ENCODE measurements around the gene CATSPER1.

The CATSPER1 gene

DNA sequence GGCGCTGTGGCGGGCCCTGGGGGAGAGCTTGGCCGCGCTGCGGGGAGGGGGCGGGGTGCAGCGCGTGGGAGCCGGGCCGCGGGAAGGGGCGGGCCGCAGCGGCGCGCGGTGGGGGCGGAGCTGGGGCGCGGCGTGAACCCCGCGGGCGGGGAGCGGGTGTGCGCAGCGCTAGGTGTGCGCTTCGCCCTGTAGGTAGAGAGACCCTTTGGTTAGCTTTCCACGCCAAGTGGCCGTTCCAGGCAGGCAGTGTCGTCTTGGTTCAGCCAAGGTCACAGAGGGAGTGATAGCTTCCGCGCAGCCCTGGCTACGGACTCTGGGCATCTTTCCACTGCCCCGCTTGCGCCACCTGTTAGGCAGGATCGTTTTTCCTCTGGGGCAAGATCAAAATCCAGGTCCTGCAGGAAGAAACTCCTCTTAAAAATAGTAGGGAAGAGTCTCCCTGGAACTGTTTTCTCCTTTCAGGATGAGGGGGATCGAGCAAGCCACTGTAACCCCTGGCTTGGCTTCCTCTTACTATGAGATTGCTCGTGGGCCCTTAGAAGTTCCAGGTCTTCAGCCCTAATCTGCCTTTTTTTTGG, 23.5 kb downstream of the CATSPER1 start:
- DNase-seq (ENCODE audit: low read depth, low spot score): no peak

DNA sequence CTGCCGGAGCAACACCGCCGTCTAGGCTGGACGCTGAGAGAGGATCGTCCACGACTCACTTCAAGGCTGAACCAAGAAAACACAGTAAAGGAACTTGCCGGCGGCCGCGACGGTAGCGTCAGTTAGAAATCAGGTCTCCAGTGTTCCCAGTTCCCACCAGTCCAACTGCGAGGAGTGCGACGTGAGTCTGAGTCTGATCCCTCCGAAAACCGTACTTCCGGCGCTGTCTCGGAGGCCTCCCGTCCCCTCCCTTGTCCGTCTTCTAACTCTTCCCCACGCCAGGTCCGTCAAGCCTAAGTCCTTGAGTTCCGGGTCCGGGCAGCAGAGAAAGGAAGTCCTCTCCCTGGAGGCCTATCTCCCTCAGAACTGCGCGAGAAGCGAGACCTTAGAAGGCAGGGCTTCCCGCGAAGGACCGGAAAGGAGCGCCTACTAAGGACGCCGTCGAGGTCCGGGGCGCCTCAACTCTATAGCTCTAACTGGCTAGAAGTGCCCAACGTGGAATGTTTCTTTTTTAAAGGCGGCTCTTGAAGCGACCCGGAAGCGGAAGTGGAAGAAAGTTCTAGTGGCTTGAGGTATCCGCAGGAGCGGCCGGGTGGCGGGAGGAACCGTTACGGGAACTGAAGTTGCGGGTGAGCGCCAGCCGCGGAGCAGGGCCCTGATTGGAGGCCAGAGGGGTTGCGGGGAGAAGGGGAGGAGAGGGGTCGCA, 24.2 kb downstream of the CATSPER1 start, which contains the start of the genes BANF1 and EIF1AD:
BANF1 (plus strand) TSS at position 562 of the 706 bp plus-strand sequence. CDS start 748 bp downstream, outside the sequence.
EIF1AD (minus strand) TSS at position 216 of the 706 bp plus-strand sequence. CDS start 1,768 bp downstream, outside the sequence.
- peak; percentile 98 for DNase-seq (ENCODE audit: low read depth, low spot score)

DNA sequence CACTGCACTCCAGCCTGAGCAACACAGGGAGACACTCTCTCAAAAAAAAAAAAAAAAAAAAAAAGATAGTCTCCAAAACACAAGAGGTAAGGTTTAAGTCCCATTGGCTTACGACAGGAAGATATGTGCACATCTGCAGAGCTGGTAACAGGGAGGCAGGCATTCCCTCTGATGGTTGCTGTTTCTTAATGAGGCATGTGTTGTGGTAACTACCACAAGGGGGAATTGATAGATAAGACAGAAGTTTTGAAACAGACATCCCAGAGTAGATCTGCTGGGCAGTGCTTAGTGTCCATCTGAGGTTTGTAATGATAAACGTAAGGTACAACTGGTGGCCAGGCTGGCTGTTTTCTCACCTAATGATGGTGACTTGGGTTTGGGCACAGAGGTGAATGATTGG, 29.0 kb downstream of the CATSPER1 start:
- no peak for DNase-seq (ENCODE audit: low read depth, low spot score)

DNA sequence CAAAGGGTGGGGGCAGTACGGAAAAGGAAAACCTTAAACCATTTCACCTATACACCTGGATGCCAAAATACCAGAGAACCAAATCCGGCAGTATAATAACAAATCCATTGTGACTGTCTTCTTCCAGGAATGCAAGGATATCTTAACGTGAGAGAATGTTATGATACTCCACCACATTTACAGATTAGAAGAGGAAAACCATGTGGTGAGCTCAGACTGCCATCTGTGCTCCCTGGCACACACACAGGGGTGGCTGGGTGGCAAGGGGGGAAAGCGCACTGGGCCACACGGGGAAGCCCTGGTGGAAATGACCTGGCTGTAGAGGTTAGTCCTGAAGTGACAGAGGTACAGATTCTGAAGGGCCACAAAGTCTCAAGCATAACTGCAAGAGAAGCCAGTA, 34.2 kb downstream of the CATSPER1 start:
- DNase-seq (ENCODE audit: low read depth, low spot score): no peak

DNA sequence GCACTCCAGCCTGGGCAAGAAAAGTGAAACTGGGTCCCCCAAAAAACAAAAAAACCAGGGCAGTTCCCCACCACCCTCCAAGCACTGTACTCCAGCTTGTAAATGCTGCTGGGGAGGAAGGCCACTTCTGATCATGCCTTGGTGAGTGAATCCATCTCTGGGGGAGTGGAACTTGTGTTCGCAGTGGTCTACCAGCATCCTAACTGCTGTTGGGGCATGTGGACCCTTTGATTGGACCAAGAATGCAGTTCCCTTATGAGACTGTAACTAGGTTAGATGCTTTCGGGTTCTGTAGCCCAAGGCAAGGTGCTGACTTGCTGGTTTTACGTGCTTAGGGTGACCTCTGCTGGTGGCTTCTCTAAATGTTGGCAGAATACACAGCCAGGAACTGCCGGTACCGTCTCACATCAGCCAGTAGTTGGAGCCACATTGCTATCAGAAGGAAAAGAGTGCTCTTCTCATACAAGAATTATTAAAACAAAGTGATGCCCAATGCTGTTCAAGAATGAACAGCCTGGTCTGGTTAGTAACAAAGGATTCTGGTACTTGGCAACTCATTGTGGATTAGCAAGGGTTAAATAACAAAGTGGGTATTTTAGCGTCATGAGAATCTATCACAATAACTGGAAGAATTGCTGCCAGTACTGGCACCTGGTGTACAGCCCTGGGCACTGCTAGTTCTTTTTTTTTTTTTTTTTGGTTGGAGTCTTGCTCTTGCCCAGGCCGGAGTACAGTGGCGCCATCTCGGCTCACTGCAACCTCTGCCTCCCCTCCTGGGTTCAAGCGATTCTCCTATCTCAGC, 37.3 kb downstream of the CATSPER1 start:
- peak; percentile 97 for DNase-seq (ENCODE audit: low read depth, low spot score)

DNA sequence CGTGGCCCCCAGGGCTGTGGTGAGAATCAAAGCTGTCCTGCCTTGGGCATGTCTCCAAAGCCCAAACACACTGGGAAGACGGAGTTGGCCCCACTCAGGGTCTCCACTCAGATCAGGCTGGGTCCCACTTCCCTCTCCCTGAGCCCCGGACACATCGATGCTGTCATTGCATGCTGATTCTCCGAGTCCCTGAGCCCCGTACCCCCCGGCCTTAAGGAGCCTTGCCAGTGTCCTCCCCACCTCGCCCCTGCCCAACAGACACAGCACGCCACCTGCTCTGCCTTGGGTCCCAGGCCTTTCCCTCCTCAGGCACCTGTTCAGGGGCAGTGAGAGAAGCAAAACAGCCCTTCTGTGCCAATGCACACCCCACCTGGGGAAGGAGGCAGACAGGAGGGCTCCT, 38.9 kb downstream of the CATSPER1 start:
- DNase-seq (ENCODE audit: low read depth, low spot score): no peak

DNA sequence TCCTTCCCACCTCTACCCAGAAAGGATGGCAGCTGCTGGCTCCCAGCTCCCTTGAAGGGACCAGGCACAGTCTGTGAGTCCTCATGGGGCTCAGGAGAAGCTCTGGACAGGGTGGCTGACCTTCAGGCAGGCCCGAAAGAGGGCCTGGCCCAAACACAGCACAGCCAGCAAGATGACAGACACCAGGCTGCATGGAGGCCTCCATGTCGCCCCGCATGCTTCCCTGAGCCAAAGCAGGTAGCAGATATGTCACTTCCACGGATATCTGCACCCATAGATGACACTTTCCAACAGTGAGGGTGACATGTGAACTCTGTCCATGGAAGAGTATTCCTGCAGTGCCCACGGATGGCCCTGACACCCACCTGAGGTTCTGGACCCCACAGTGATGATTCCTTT, 42.7 kb downstream of the CATSPER1 start:
- DNase-seq (ENCODE audit: low read depth, low spot score): no peak

DNA sequence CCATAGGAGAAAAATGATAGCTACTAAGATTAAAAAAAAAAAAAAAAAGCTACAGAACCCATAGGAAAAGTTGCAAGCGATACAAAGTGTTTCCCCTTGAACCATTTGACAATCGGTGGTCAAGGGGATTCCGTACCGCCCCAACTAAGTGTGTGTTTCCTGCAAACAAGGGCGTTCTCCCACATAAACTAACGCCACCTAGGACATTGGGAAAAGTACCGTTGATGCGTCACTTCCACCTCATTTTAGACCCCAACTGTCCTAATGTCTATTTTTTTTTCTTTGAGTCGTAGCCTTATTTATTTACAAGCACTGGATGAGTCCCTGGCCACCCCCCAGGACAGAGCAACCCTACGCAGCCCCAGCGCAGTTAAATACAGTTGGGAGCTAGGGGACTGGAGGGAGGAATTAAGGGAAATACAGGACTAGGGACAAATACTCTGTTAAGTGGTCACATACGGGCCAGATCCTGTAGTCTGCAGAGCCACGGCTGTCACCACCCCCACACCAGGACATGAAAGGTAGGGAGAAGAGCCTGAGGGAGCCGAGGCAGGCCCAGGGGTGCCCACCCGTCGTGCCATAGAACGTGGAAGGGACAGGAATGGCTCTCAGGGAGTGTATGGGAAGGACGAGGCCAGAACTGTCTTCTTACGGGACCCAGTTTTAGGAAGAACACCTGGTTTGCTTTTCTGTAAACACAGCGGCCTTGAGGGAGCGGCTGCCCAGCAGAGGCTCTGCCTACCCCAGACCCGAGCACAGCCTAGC, 43.3 kb downstream of the CATSPER1 start:
- no peak for DNase-seq (ENCODE audit: low read depth, low spot score)

DNA sequence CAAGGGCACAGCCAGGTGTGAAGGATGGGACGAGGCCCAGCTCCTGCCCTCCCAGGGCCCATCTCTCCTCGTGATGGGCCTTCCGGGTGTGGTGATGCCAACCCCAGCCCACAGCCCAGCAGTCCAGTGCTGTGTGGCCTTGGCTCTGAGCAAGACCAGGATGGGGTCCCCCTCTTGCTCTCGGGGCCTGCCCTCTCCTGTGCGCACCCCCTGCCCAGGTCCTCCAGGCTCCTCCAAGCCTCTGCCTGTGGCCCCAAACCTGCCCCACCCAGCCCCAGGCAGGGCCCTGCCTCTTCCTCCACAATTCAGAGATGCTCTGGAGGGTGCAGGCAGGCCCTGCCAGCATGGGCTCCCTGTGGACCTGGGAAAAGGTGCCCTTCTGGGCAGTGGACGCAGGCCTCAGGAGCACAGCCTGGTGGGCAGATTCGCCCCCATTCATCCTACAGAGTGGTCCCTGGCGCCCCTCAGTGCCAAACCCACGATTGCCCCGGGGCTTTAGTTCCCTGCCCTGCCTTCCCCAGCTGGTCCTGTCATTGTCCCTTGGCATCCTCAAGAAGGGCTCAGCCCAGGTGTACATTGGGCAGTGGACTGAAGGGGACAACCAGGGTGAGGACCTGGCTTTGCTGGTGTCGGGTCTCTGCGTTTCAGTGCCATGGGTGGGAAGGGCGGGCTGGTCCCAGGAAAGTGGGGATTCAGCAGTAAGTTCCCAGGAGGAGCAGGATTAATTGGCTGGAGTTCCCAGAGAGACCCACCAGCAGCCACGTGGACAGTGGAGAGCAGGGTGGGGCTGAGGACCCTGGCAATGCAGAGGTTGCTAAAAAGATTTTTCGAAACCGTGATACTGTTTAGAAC, 44.1 kb downstream of the CATSPER1 start:
- DNase-seq (ENCODE audit: low read depth, low spot score): no peak

DNA sequence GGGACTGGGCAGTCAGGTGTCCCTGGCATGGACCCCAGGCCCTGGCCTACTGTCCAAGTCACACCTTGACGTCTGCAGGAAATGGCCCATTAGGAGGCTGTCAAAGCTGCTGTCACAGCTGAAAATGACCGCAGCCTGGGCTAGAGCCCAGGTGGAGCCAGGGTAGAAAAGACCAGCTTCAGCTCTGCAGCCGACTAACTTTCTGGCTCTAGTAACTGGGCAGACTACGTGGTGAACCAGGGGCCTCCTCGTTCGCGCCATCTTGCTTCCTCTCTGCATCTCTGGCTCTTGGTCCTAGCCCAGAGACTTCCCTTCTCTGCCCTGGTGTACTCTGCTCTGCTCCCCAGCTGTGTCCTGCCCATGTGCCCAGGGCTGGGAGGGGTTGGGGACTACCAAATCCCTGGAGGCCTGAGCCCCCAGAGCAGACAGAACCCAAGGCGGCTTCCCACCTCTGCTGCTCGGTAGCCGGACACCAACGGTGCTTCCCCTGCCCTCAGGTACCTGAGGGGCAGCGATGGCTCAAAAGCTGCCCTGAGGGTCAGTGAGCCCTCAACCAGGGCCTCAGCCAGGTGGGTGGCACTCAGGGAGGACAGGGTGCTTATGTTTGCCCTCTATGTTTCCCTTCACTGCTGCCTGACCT, 45.1 kb downstream of the CATSPER1 start:
- no peak for DNase-seq (ENCODE audit: low read depth, low spot score)

DNA sequence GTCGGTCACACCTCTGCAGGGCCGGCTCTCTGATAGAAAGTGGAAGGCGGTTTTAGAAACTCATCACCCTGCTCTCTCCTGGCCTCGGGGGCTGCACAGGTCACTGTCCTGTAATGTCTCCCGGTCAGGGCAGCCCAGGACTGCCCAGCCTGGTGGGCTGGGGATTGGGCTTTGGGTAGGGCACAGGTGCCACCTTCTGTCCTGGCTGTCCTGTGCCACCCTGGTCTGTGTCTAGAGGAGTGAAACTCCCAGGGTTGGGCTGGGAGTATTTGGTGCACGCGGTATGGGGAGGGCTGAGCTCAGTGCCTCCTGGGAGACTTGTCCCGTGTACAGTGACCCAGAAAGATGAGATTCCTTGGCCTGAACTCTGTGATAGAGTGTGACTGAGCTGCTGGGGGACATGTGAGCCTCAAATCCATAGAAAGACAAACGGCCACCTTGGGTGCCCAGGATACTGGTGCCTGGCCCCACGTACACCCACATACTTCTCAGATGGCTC, 47.0 kb downstream of the CATSPER1 start:
- DNase-seq (ENCODE audit: low read depth, low spot score): no peak

DNA sequence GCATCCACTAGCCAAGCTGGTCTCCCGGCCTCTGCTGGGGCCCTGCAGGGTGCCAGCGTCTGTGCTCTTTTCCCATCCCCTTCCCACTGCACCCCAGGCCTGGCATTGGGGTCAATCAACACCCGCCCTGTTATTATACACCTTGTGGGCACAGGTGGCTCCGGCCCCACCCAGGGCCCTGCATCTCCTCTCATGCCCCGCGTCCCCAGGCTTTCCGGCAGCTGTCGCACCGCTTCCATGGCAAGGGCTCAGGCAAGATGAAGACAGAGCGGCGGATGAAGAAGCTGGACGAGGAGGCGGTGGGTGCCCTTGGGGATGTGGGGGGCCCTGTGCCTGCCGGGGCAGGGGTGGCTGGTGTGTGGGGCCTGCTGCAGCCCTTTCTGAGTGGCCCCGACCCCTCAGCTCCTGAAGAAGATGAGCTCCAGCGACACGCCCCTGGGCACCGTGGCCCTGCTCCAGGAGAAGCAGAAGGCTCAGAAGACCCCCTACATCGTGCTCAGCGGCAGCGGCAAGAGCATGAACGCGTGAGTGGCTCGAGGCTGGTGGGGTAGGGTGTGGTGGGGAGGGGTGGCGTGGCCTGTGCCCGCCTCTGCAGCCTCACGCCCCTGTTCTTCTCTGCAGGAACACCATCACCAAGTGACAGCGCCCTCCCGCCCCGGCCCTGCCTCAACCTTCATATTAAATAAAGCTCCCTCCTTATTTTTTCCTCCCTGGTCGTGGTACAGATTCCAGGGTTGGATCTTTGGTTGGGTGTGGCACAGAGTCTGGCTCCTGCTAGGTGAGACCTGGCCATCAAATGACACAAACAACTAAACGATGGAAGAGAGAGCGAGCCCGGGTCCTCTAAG, 47.7 kb downstream of the CATSPER1 start:
- DNase-seq (ENCODE audit: low read depth, low spot score): no peak

DNA sequence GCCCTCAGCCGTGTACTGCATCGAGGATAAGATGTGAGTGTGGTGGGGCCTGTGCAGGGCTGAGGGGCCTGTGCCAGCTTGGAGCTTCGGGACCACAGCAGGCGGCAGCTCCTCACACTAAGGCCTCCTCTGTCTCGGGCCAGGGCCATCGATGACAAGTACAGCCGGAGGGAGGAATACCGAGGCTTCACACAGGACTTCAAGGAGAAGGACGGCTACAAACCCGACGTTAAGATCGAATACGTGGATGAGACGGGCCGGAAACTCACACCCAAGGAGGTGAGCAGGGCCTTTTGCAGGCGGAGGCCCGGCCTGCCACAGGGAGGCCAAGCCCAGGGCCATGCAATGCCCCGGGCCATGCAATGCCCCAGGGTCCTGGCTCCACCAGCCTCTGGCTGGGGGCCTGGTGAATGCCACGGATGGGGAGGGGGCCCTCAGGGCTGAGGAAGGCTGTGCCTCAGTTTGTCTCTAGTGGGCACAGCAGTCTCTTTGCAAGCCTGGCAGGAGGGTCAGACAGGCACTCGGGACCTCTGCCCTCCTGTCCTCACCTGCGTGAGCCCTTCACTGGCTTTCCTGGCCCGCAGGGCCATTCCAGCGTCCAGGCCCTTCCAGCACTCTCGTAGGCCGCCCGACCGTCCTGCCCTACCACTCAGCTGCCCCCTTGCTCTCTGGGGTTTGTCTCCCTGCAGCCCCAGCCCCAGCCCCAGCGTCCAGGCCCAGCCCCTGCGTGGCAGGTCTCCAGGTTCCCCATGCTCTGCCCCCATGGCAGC, 48.5 kb downstream of the CATSPER1 start:
- no peak for DNase-seq (ENCODE audit: low read depth, low spot score)

DNA sequence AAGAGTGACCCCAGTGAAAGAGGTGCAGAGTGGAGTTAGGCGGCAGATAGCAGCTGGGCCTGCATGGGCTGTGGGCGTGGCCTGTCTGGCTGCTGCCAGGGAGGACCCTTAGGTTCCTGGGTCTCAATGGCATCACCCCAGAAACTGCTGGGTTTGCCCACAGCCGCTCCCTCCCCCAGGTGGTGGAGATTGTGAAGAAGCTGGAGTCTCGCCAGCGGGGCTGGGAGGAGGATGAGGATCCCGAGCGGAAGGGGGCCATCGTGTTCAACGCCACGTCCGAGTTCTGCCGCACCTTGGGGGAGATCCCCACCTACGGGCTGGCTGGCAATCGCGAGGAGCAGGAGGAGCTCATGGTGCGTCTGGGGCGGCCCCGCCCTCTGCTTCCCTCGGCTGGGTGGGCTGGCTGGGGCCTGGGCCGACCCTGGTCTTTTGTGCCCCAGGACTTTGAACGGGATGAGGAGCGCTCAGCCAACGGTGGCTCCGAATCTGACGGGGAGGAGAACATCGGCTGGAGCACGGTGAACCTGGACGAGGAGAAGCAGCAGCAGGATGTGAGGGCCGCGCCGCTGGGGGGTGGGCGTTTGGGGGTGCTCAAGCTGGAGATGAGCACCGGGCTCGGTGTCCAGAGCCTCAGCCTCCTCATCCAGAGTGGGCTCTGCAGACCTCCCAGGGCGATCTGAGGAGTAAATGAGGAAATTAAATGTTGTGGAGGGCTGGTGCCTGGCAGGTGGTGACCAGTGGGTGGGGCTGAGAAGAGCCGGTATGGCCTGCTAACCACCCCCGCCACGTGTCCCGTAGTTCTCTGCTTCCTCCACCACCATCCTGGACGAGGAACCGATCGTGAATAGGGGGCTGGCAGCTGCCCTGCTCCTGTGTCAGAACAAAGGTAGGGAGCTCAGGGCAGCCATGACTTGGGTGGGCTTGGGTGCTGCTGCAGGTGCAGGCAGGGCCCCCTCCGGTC, 49.8 kb downstream of the CATSPER1 start:
- DNase-seq (ENCODE audit: low read depth, low spot score): no peak

DNA sequence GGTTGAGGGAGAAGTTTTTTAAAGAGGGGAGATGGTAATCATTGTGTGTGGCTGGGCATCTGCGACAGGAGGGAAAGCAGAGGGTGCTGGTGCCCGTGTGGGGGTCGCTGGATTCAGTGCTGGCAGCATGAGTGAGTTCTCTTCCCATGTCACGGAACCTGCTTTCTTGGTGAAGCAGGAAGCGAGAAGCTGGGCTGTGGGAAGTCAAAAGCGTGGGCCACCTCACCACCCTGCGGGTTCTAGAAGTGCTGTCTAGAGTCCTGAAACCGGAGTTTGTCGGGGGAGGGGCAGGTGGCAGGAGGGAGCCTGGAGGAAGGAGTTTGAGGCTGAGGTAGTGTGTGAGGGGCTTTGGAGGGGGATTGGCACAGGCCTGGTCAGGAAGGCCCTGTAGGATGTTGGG, 50.5 kb downstream of the CATSPER1 start:
- no peak for DNase-seq (ENCODE audit: low read depth, low spot score)

DNA sequence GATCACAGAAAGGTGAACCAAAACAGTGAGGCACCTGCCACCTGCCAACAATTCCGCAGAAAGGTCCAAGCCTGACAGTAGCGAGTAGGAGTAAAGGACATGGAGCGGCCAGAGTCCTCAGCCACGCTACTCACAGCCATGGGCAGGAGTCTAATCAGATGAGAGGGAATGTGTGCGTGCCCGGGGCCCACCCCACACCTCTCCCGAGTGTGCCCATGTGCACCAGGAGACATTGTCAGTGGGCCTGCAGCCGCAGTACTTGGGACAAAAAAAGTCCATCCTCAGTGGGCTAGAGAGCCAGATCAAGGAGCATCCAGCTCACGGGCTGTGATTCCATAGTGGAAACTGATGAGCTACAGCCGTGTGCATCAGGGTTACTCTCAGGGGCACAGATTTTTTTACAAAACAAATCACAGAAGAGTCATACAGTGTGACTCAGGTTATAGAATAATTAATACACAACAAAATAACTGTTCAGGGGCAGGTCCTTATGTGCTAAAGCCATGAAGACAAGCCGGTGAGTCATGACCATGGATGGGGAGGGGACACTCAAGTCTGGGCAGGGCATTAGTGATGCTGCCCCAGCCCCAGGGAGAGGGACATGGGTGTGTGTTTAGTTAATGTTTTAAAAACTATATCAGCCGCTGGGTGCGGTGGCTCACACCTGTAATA, 52.7 kb downstream of the CATSPER1 start:
- DNase-seq (ENCODE audit: low read depth, low spot score): no peak

DNA sequence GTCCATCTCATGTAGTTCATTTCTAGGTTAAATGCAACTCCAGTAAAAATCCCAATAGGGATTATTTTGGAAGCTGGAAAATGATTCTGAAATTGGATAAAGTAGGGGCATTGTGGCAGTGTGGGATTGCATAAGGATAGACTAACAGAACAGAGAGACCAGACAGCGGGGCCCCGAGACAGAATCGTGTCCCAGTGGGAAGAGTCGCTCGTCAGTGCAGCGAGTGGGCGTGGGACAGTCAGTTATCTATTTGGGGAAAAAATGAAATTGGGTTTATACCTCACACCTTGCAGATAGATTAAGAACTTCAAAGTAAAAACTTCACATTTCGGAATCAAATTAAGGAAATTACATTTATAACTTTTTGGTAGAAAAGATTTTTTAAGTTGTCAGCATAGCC, 54.2 kb downstream of the CATSPER1 start:
- DNase-seq (ENCODE audit: low read depth, low spot score): no peak
